SK-N-SH (cell line): ENCODE data around the gene HLTF. TPM values are rescaled to one million over a fixed set of nuclear protein-coding genes. Genes with fewer than 3 reads are reported as not detected.
A peak's percentile ranks its signal among the peaks of the same experiment; 100 is the strongest.

ENCODE experiments used
- CTCF ChIA-PET: fragments of 300-600, 350-600 bp; formaldehyde crosslinking; extraction: SDS; loops from one replicate; lab custom pipeline; 2021; lab: Yijun Ruan, JAX
- POLR2A ChIA-PET: fragments of 350-600 bp; sonication (Branson Sonifier 250); formaldehyde crosslinking; extraction: SDS; loops from one replicate; lab custom pipeline; 2020; ENCODE audit warnings: antibody characterized with exemption, inconsistent platforms; lab: Yijun Ruan, JAX
- DNase-seq: peaks from one replicate; pipeline ENCODE4 v3.0.0; 2012
- H2AFZ ChIP-seq: fragments of 200-600 bp; sonication (generic); 2 replicates; pipeline ENCODE4 v1.8.1; 2016; ENCODE audit warnings: antibody characterized with exemption, mild to moderate bottlenecking, low read depth
- H3F3A ChIP-seq: fragments of 200-600 bp; sonication (generic); replicated peaks from 2 replicates; pipeline ENCODE3; 2016; ENCODE audit warnings: antibody characterized with exemption, mild to moderate bottlenecking; ENCODE audit not compliant: insufficient read depth
- H3K27ac ChIP-seq, 2 experiments: fragments of 200-500 bp in 1 of 2; fragments of 200-600 bp in 1 of 2; sonication (Bioruptor generic) in 1 of 2; sonication (generic), shearing (Covaris generic) in 1 of 2; 2 replicates each; pipeline versions ENCODE4 v1.5.1 to v1.6.1; 2014 to 2016; ENCODE audit warnings: low read depth in 2 of 2, inconsistent platforms in 1 of 2, low read length in 1 of 2, mild to moderate bottlenecking in 1 of 2, mixed read lengths in 1 of 2
- H3K27me3 ChIP-seq: fragments of 200-600 bp; sonication (generic), shearing (Covaris generic); 2 replicates; pipeline ENCODE4 v1.6.1; 2016; ENCODE audit warnings: mixed run types; ENCODE audit not compliant: insufficient read depth
- H3K36me3 ChIP-seq, 2 experiments: fragments of 200-500 bp in 1 of 2; fragments of 200-600 bp in 1 of 2; sonication (Bioruptor generic) in 1 of 2; sonication (generic) in 1 of 2; replicated peaks in 1 of 2; 2 replicates each; pipeline versions ENCODE3 to v1.5.1; 2014 to 2016; ENCODE audit warnings: low read length in 1 of 2, mild to moderate bottlenecking in 1 of 2; ENCODE audit not compliant: insufficient read depth in 2 of 2, control insufficient read depth in 1 of 2
- H3K4me1 ChIP-seq, 2 experiments: fragments of 200-500 bp in 1 of 2; fragments of 200-600 bp in 1 of 2; sonication (Bioruptor generic) in 1 of 2; sonication (generic), shearing (Covaris generic) in 1 of 2; 2 replicates each; pipeline versions ENCODE4 v1.5.1 to v1.6.1; 2014 to 2016; ENCODE audit warnings: low read depth in 1 of 2, low read length in 1 of 2, mixed run types in 1 of 2; ENCODE audit not compliant: insufficient read depth in 2 of 2, control insufficient read depth in 1 of 2
- H3K4me2 ChIP-seq: fragments of 200-600 bp; sonication (generic), shearing (Covaris generic); 2 replicates; pipeline ENCODE4 v1.6.1; 2017; ENCODE audit warnings: mixed run types
- H3K4me3 ChIP-seq, 2 experiments: fragments of 200-500 bp in 1 of 2; fragments of 200-600 bp in 1 of 2; sonication (Bioruptor generic) in 1 of 2; sonication (generic), shearing (Covaris generic) in 1 of 2; 2 replicates each; pipeline versions ENCODE4 v1.5.1 to v1.8.1; 2014 to 2016; ENCODE audit warnings: low read depth in 2 of 2, inconsistent platforms in 1 of 2, low read length in 1 of 2, mild to moderate bottlenecking in 1 of 2, mixed read lengths in 1 of 2, moderate library complexity in 1 of 2
- H3K79me2 ChIP-seq: fragments of 200-600 bp; sonication (generic); 2 replicates; pipeline ENCODE4 v1.8.1; 2017; ENCODE audit warnings: mild to moderate bottlenecking; ENCODE audit not compliant: insufficient read depth
- H3K9ac ChIP-seq: fragments of 200-600 bp; sonication (generic); 2 replicates; pipeline ENCODE4 v1.6.1; 2017; ENCODE audit warnings: mixed run types
- H3K9me2 ChIP-seq: fragments of 200-600 bp; sonication (generic); 2 replicates; pipeline ENCODE4 v1.6.1; 2017; ENCODE audit warnings: mixed run types
- H3K9me3 ChIP-seq: fragments of 200-600 bp; sonication (generic); 2 replicates; pipeline ENCODE4 v1.6.1; 2017; ENCODE audit warnings: mixed run types, mild to moderate bottlenecking, moderate library complexity
- H4K20me1 ChIP-seq: fragments of 200-600 bp; sonication (generic); 2 replicates; pipeline ENCODE4 v1.6.1; 2017; ENCODE audit warnings: mild to moderate bottlenecking, mixed run types; ENCODE audit not compliant: insufficient read depth
- ELF1 ChIP-seq: IDR thresholded peaks from 2 replicates; pipeline ENCODE4 v1.4.0; 2012
- EP300 ChIP-seq, 2 experiments: IDR thresholded peaks; 2 replicates each; pipeline versions ENCODE4 v1.4.0 to v1.6.1; 2012; ENCODE audit warnings: borderline replicate concordance in 1 of 2, low read depth in 1 of 2, low read length in 1 of 2
- FOSL2 ChIP-seq: IDR thresholded peaks from 2 replicates; pipeline ENCODE4 v1.4.0; 2012; ENCODE audit warnings: low read depth, mild to moderate bottlenecking, moderate library complexity, borderline replicate concordance
- FOXM1 ChIP-seq: IDR thresholded peaks from 2 replicates; pipeline ENCODE4 v1.4.0; 2012; ENCODE audit warnings: low read depth, mild to moderate bottlenecking
- JUND ChIP-seq: IDR thresholded peaks from 2 replicates; pipeline ENCODE4 v1.4.0; 2012
- NRF1 ChIP-seq: IDR thresholded peaks from 2 replicates; pipeline ENCODE4 v1.6.1; 2012; ENCODE audit warnings: low read depth, mild to moderate bottlenecking, low read length
- PBX3 ChIP-seq: IDR thresholded peaks from 2 replicates; pipeline ENCODE4; 2012
- POLR2AphosphoS5 ChIP-seq: IDR thresholded peaks from 2 replicates; pipeline ENCODE4 v1.6.1; 2012; ENCODE audit warnings: low read depth, low read length
- RAD21 ChIP-seq: IDR thresholded peaks from 2 replicates; pipeline ENCODE4 v1.6.1; 2012; ENCODE audit warnings: mild to moderate bottlenecking, low read length
- RFX5 ChIP-seq: IDR thresholded peaks from 2 replicates; pipeline ENCODE4 v1.6.1; 2012; ENCODE audit warnings: mild to moderate bottlenecking, improper control_type of control experiment, low read length
- RXRA ChIP-seq: IDR thresholded peaks from 2 replicates; pipeline ENCODE4 v1.4.0; 2012; ENCODE audit warnings: low read depth, mild to moderate bottlenecking, borderline replicate concordance
- TAF1 ChIP-seq: IDR thresholded peaks from 2 replicates; pipeline ENCODE4 v1.6.1; 2012; ENCODE audit warnings: low read depth, mild to moderate bottlenecking, low read length, moderate library complexity, borderline replicate concordance
- TCF12 ChIP-seq: IDR thresholded peaks from 2 replicates; pipeline ENCODE4 v1.4.0; 2012
- ZBTB33 ChIP-seq: IDR thresholded peaks from 2 replicates; pipeline ENCODE4 v1.4.0; 2012; ENCODE audit warnings: low read depth, borderline replicate concordance
- WGBS: methylation state at CpG from one replicate; pipeline ENCODE4 v1.1.6; 2017; ENCODE audit warnings: low lambda C conversion rate; 5-methylcytosine and 5-hydroxymethylcytosine counted together
- polyA plus RNA-seq, 3 experiments: library from polyadenylated mRNA; depleted of rRNA; stranded (reverse); fragments of >200 nt; gene quantifications; 2 replicates each; pipeline ENCODE4 v1.2.3, GENCODE V29; 2012

HLTF gene
- polyA plus RNA-seq, 1 of the 3 experiments (the other 2 are of a cell fraction): 10.1 TPM

GRCh38 chr3:149044339-149045083 lies 41.8 kb downstream of the HLTF start:
- Histone ChIP-seq H3K9ac (no peak overlapping the region), H3K36me3 (peaks cover 74 to 87% of the 10 kb centered on the region in 2 experiments), H3F3A (peaks cover 21% of the 10 kb centered on the region), H3K27ac (no peak overlapping the region), H3K4me2 (no peak overlapping the region), H3K9me3 (no peaks in the 10 kb centered on the region), H4K20me1 (no peaks in the 10 kb centered on the region), H3K9me2 (no peaks in the 10 kb centered on the region), H3K27me3 (no peaks in the 10 kb centered on the region), H3K4me1 (peaks cover 2 to 5% of the 10 kb centered on the region in 2 experiments; a peak in 2 of 4 replicates), H3K4me3 (no peak overlapping the region), H2AFZ (no peak overlapping the region), H3K79me2 (no peaks in the 10 kb centered on the region; the same call in 1 of the 2 replicates)
- ChIA-PET POLR2A (no interaction called here), CTCF (no interaction called here)
- no peak for DNase-seq
- TF ChIP-seq FOXM1 (no peak), RFX5 (no peak), ZBTB33 (no peak), EP300 (IDR thresholded peaks at IDR 0.05; ENCODE audit: borderline replicate concordance in 1 of 2, low read depth in 1 of 2, low read length in 1 of 2) (no peak)
- 82% methylated on average over 5 of the region's 5 CpGs for WGBS

GRCh38 chr3:149042789-149043386 lies 43.4 kb downstream of the HLTF start:
- H3K9ac ChIP-seq: peak overlapping the region; percentile 44; the same call in 1 of the 2 replicates
- CTCF ChIA-PET: interaction anchor here (0.7 to 0.8 kb wide), 2 partner anchors 229 to 723 kb away, joined by 3 read pairs; no protein-coding TSS in a partner anchor
- H3K79me2 ChIP-seq: no peaks in the 10 kb centered on the region
- no peaks in the 10 kb centered on the region for H3K9me2 ChIP-seq
- no peaks in the 10 kb centered on the region for H3K27me3 ChIP-seq
- no peaks in the 10 kb centered on the region for H4K20me1 ChIP-seq
- H2AFZ ChIP-seq: peak overlapping the region; percentile 35
- 61% methylated on average over 1 of the region's 1 CpG for WGBS
- H3K4me1 ChIP-seq: peaks cover 2 to 5% of the 10 kb centered on the region in 2 experiments; a peak in 2 of 4 replicates
- peak overlapping the region in 1 of 2 experiments; percentile 73; a peak in 3 of 4 replicates for H3K27ac ChIP-seq
- peak overlapping the region in 1 of 2 experiments; percentile 21; a peak in 1 of 4 replicates for H3K4me3 ChIP-seq
- no peak for TF ChIP-seq ELF1
- TF ChIP-seq RXRA: no peak
- TF ChIP-seq TAF1: no peak
- TF ChIP-seq NRF1: no peak
- TF ChIP-seq PBX3: peak; percentile 40; the same call in 1 of the 2 replicates
- TF ChIP-seq FOSL2: peak; percentile 59
- TF ChIP-seq JUND: peak; percentile 44
- peak; percentile 36; the same call in 1 of the 2 replicates for TF ChIP-seq TCF12
- TF ChIP-seq RAD21: no peak
- TF ChIP-seq POLR2AphosphoS5: no peak
- POLR2A ChIA-PET: no interaction called here
- DNase-seq: no peak
- no peaks in the 10 kb centered on the region for H3K9me3 ChIP-seq
- H3K36me3 ChIP-seq: peaks cover 72 to 88% of the 10 kb centered on the region in 2 experiments
- H3K4me2 ChIP-seq: peak overlapping the region; percentile 9; the same call in 1 of the 2 replicates
- peaks cover 21% of the 10 kb centered on the region for H3F3A ChIP-seq
